Epithelial cell of prostate (primary cell): Measurements from ENCODE around the gene SYNJ2.
A peak's percentile ranks its signal among the peaks of the same experiment; 100 is the strongest.

Experiments used
- DNase-seq: peaks from one replicate; pipeline ENCODE4 v3.0.0-alpha.2; 2011; ENCODE audit warnings: low read depth, low spot score
- H3K27ac ChIP-seq: fragments of 450-650 bp; 2 replicates; pipeline ENCODE4 v1.5.1; 2017; ENCODE audit warnings: mild to moderate bottlenecking

Gene SYNJ2

DNA sequence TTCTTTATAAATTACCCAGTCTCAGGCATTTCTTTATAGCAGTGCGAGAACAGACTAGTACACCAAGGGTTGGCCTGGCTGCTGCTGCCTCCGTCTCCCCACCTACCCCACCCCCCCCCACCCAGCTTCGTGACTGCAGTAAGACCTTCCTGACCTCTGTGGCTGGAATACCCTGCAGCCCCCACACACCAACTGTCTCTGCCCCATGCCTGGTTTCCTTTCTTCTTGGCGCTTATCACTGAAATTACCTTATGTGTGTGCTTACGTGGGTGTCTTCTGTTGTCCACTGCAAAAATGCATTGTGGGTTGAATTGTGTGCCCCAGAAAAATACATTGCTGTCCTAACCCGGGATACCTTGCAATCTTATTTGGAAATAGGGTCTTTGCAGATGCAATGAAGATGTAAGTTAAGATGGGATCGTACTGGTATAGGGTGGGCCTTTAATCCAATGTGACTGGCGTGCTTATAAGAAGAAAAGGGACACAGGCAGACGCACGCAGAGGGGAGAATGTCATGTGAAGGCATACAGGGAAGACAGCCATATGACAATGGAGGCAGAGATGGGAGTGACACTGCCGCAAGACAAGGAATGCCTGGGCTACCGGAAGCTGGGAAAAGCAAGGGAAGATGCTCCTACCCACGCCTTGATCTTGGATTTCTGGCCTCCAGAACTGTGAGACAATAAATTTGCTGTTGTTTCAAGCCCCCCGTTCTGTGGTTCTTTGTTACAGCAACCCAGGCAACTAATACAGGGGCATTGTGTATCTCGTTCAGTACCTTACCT, 15.4 kb downstream of the SYNJ2 start:
- no peak for DNase-seq
- H3K27ac ChIP-seq: no peak overlapping the region

DNA sequence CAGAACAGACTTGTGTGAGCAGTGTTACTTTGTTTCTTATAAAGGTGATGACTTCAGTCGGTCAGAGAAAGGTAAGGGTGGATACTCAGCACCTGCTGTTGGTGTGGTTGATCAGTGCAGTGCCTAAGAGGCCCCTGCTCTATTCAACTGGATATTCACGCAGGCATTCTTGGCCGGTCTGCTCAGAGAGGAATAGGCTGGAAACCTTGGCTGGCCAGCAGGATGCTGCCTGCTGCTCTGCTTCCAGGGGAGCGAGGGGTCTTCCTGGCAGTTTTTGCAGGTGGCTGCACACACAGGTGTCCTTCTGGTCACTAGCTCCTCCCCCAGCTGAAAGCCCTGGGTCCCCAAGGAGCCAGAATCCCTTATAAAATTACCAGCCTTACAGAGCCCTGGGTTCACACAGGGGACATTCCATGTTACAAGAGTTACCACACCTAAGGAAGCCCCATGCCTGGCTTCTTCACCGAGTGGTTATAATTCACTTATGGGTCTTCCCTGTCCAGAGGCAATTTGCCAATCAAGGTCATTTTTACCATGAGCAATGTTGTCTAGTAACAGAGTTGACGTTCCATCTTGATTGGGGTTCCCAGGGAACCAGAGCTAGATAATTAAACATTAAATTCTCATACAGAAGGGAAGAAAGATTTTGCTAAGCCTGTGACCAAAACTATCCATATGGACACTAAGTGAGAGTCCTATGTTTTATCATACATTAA, 16.4 kb downstream of the SYNJ2 start:
- no peak overlapping the region for H3K27ac ChIP-seq
- no peak for DNase-seq

DNA sequence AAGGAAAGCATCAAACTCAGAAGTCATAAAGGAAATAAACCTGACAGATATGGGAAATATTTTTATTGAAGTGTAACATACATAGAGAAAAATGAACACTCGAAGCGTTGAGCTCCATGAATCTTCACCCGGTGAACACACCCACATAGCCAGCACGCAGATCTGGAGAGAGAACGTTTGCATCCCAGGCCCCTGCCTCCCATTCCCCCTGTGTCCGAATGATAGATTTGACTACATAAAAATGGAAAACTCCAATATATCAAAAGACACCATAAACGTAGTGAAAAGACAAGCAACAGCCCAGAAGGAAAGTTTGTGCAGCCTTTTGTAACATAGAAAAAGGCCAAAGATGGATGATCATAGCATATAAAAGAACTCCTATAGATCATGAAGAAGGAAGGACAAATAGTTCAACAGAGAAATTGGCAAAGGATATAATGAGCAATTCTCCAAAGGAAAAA, 17.1 kb downstream of the SYNJ2 start:
- H3K27ac ChIP-seq: no peak overlapping the region
- no peak for DNase-seq

DNA sequence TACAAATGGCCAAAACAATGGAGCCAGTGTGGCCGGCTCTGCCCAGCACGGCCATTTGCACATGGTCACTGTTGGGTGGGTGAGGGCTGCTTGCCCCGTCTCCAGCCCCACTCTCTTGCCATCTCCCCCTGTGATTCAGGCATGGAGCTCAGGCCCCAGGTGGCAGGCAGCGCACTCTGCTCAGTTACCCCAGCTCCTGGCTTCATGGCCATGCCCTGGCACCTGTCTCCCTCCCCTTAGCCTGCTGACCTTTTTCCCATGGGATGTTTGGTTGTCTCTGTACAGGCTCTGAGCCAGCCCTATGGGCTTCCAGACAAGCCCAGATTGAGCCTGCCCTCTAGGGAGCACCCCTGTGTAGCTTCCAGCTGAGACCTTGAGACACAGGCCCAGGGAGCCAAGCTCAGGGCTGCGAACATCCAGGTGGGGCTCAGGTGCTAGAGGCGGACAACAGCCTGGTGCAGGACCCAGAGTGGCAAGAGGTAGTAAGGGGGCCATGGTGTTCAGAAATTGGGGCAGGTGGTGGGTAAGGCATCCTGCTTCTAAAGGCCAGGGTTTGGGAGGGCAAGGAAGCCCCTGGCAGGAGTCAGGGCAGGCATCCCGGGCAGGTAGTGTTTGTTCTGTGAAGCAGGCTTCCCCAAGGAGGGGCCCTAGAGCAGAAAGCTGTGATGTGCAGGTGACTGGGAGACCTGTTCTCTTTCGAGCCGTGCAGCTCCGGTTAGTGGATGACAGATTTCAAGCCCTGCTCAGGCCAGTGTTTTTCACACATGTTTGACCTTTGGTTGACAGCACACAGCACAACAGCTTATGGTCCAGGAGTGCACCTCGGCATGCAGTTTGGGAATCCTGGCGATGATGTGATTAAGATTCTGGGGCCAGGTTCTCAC, 17.7 kb downstream of the SYNJ2 start:
- H3K27ac ChIP-seq: no peak overlapping the region
- DNase-seq: no peak

DNA sequence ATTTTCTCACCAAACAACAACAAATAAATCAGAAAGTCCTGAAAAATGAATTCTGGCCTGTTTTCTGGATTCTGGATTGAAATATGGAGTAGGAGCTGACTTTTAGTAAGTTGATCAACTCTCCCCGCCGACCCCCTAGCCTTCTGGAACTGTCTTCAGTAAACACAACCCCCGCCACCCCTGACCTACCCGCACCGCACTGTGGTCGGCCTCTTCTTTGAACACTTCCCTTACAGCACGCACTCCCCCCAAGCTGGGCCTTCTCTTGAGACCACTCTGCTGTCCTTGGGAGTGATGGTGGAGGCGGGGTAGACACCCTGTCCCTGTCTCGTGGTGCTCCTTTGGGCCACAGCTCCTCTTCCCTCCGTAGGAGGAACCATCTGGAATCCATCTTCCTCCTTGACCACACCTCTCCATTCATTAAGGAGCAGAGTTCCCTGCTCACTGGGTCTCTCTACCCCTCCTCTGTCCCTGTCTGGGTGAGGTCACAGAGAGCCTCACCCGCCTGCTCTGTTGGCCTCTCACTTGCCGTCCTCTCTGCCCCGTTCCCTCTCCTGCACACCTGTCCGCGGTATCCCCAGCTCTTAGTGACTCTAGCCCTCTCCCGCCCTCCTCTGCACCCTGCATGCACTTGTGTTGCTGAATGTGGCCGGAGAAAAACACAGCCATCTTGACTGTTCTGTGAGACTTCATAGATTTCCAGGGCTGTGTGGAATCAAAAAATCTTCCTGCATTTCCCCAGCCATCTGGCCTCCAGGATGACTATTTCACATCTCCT, 19.1 kb downstream of the SYNJ2 start:
- H3K27ac ChIP-seq: no peak overlapping the region
- DNase-seq: no peak

DNA sequence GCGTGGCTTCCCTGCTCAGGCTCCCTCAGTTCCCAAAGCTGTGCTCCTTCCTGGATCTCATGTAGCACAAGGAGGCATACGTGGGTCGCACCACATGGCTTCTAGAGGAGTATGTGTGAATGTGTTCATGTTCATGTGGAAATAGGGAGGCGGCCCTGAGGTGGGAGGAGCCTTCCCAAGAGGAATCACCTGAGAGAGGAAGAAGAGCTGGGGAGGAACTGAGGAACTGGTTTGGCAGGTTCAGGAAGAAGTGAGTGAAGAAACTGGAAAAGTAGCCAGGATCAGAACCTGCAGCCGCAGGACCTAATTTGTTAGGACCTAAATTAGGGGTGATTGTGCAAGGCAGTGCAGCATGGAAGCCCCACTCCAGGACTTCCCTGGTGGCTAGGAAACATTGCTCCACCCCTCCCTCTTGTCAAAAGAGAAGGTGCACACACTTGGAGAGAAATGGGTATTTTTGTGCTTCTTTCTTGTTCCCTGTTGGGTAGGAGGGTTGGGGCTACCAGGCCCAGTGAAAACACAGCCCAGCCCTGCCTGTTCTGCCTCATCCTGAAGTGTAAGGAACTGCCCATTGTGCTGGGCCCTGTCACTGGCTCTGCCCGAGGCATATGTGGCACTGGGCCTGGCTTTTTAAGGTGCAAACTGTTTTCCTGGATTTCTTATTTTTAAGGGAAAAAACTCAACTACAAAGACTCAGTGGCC, 20.7 kb downstream of the SYNJ2 start:
- DNase-seq: peak; percentile 68
- peak overlapping the region; percentile 78 for H3K27ac ChIP-seq

DNA sequence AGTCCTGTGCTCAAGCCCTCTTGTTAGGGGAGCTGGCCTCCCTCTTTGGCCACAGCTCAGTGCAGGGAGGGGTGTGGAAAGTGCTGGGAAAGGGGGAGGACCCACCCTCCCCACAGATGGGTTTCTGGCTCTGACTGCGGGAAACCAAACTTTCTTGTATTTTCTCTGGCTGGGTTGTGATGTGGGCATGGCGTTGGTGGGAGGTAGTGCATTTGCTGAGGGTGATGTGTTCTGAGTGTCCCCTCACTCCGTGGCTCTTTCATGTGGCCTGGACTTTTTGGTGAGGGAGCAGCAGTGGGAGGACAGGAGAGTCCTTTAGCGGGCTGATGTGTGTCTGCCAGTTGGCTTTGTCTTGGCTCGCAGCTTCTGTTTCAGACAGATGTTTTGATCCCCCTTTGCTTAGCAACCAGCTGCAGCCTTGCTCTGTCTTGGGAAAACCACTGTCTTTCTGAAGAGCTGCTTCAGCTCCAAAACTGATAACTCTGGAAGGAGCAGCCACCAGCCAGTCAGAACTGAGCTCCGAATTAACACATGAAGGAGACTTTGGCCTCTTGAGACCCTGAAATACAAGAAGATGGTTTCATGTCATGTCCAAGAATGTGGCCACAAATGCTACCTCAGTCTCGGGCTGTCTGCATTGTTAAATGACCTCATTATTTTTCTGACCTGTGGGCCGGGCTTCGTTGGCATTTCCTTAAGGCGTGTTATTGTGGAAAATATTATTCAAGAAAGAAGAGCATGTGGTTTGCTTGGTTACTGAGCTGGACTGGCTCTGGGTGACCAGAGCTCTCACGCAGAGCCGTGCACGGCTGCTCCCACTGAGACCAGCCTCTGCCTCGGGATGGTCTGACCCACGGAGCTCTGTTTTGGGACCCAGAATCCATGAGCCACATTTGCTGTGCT, 21.5 kb downstream of the SYNJ2 start:
- no peak for DNase-seq
- H3K27ac ChIP-seq: peak overlapping the region; percentile 78

DNA sequence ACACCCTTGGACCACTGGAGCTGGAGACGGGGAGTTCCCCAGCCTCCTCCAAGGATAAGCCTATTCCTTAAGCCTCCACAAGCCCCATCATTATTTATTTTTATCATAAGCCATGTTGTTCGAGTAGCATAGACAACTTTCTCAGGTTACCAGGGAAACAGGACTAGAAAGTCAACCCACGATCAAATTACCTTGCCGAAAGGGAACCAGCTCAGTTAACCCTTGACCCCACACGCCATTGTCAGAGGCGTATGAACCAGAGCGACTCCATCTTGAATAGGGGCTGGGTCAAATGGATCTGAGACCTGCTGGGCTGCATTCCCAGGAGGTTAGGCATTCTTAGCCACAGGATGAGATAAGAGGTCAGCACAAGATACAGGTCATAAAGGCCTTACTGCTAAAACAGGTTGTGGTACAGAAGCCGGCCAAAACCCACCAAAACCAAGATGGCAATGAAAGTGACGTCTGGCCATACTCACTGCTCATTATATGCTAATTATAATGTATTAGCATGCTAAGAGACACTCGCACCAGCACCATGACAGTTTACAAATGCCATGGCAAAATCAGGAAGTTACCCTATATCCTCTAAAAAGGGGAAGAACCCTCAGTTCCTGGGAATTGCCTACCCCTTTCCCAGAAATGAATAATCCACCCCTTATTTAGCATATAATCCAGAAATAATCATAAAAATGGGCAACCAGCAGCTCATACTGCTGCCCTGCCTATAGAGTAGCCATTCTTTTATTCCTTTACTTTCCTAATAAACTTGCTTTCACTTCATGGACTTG, 22.4 kb downstream of the SYNJ2 start:
- peak overlapping the region; percentile 78 for H3K27ac ChIP-seq
- no peak for DNase-seq

DNA sequence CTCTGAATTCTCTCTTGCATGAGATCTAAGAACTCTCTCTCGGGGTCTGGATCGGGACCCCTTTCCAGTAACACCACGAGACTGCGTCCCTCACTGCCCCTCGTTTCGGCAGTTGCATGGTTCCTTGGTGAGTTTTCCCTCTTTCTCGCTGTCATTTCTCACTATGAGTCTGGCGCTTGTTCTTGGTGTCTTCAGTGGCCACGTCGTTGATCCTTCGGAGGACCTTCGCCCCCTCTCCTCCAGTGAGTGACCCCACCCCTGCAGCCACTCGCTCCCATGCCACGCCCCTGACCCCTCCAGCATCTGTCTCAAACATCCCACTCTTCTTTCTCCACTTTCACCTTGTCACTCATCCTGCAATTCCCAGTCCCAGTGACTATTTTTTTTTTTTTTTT, 23.0 kb downstream of the SYNJ2 start:
- DNase-seq: no peak
- H3K27ac ChIP-seq: no peak overlapping the region

DNA sequence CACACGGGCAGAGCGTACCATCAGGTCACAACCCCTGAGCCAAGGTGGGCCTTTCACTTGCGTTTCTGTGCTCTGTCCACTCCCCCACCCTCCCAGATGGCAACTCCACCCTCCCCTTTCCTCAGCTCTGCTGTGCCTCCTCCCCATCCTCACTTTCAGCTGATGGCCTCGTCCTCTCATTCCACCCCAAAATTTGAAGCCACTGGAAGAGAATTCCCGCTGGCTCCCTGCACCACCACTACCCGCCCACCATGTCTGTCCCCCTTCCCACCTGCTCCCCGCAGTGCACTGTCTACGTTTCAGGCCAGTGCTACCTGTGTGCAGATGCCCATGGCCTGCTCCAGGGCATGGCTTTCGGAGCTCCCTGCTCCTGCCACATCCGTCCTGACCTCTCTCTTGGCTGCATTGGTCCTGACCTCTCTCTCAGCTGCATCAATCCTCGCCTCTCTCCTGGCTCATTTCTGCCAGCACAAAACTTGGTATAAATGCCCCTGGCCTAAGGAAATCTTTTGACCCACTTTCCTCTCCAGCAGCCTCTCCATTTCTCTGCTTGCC, 24.0 kb downstream of the SYNJ2 start:
- no peak overlapping the region for H3K27ac ChIP-seq
- DNase-seq: no peak

DNA sequence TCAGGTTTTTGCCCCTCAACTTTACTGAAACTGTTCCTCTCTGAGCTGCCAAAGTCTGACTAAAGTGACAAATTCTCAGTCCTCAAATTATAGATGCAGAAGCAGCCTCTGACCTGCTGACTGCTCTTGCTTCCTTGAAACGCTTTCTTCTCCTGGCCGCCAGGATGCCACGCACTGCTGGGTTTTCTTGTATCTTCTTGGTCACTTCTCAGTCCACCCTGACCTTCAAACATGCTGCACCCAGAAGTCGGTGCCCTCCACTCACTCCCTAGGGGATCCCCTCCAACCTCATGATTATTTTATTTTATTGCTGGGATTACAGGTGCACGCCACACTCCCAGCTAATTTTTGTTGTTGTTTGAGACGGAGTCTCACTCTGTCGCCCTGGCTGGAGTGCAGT, 24.7 kb downstream of the SYNJ2 start:
- H3K27ac ChIP-seq: no peak overlapping the region
- no peak for DNase-seq

DNA sequence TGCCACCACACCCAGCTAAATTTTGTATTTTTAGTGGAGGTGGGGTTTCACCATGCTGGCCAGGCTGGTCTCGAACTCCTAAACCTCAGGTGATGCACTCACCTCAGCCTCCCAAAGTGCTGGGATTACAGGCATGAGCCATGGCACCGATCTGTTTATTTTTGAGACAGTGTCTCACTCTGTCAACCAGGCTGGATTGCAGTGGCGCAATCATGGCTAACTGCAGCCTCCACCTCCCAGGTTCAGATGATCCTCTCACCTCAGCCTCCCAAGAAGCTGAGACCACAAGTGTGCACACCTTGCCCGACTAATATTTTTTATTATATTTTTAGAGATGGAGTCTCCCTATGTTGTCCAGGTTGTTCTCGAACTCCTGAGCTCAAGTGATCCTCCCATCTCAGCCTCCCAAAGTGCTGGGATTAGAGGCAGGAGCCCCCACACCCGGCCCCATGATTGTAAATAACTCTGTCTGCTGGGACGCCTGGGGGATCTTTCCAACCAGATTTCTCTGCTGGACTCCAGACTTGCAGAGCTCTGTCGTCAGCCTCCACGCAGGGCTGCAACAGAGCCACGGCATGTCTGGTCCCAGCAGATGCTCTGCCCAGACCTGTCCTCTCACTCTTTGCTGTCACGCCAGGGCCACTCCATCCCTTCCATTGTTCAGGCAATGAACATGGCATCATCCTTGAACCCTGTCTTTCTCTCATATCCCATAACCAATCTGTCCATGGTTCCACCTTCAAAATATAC, 25.3 kb downstream of the SYNJ2 start:
- peak overlapping the region; percentile 40 for H3K27ac ChIP-seq
- no peak for DNase-seq

DNA sequence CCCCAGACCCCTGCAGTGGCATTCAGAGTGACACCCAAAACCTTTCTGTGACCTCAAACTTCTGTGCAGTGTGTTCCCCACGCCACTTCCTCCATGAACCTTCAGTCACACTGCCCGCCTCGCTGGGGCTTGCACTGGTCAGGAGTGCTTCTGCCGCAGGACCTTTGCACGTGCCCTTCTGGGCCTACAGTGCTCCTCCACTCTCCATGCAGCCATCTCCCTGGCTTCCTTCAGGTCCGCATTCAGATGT, 27.1 kb downstream of the SYNJ2 start:
- H3K27ac ChIP-seq: no peak overlapping the region
- DNase-seq: no peak

DNA sequence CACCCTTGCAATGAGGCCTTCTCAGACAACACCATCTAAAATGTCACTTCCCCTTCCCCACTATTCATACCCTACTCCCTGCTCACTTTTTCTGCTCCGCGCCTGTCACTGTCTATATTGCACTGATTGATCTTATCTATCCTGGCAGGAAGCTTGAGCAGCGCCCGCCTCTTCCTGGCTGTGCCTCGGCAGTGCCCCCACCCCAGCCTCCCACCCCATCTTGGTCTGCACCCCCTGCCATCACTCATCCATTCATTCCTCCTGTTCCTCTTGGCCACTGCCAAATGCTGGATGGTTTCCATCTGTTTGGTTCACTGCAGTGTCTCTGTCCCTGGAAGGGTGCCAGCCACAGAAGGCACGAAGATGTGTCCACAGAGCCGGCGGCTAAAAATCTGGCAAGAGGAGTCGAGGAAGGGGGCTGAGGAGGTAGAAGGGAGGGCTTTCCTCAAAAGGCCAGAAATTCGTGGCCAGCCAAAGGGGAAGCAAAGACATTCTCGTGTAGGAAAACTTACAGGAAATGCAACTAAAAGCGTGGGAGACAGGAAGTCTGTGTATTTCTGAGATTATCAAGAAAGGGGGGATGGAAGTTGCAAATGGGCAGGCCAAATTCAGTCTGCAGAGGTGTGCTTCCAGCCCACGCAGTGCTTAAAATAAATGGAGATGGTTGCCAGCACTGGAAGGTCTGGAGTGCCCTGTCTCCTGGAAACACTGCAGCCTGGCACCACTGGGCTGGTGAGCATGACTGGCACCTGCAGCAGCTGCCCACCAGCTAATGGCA, 27.6 kb downstream of the SYNJ2 start:
- H3K27ac ChIP-seq: no peak overlapping the region
- DNase-seq: no peak

DNA sequence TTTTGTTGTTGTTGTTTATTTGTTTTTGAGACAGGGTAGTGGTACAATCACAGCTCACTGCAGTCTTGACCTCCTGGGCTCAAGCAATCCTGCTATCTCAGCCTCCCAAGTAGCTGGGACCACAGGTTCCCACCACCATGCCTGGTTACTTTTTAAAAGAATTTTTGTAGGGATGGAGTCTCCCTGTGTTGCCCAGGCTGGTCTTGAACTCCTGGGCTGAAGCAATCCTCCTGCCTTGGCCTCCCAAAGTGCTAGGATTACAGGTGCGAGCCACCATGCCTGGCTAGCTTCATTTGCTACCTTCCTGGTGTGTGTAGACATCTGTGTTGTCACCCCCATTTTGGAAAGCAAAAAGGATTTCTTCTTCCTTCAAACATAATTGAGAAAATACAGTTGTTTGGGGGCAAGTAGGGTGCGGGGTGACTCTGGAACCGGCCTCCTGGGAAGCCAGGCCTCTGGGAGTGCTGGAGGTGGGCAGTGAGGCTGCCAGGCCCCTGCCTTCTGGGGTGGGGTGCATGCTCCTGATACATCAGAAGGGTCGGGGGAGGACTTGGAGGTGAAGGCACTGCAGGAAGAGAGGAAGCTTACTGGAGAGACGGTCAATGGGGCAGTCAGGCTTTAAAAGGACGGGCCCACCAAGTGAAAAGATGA, 28.4 kb downstream of the SYNJ2 start:
- no peak overlapping the region for H3K27ac ChIP-seq
- DNase-seq: no peak
